ENCODE results near the gene NRG2. TPM values are rescaled to one million over a fixed set of nuclear protein-coding genes. Genes with fewer than 3 reads are reported as not detected.

NRG2 gene
- total RNA-seq, 4 donors from 2014 or later = 5.3 to 8.8 (median 7.5) TPM

DNA sequence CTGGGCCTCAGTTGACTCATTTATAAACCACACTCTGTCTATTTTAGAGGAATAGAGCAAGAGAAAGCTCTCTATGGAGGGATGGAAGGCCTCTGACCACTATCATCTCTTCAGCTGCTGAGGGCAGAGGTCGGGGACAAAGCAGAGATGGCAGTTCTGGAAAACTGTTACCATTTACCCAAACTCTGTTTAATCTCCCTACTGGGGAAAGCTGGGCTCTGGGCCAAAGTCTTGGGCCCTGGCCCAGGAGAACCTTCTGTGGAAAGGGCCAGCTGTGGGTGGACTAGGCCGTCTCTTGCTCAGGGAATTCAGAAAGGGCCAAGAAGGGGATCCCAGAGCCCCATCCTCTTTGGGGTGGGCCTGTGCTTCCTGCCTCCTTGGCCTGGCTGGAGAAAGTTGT, 147.5 kb downstream of the NRG2 start:
- WGBS, 2 donors = 59 to 60% methylated on average over 2 of the region's 2 CpGs

DNA sequence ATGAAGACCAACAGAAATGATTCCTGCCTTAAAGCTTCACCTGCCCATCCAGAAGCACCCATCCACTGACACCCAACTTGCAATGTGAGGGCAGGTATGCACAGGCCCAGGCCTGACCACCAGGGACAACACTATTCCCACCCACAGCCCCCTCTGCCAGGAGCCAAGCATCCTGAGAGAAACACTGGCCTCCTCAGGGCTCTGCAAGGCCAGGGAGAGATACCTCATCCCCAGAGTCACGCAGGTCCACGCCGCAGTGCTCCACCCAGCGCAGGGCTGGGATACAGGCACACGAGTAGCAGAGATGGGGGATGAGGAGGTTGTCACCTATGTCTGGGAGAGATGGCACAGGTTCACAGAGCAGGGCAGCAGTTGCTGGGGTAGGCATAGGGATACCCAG, 148.1 kb downstream of the NRG2 start:
- TF ChIP-seq POLR2A (IDR thresholded peaks at IDR 0.05) = no peak
- TF ChIP-seq, protein P1, sequence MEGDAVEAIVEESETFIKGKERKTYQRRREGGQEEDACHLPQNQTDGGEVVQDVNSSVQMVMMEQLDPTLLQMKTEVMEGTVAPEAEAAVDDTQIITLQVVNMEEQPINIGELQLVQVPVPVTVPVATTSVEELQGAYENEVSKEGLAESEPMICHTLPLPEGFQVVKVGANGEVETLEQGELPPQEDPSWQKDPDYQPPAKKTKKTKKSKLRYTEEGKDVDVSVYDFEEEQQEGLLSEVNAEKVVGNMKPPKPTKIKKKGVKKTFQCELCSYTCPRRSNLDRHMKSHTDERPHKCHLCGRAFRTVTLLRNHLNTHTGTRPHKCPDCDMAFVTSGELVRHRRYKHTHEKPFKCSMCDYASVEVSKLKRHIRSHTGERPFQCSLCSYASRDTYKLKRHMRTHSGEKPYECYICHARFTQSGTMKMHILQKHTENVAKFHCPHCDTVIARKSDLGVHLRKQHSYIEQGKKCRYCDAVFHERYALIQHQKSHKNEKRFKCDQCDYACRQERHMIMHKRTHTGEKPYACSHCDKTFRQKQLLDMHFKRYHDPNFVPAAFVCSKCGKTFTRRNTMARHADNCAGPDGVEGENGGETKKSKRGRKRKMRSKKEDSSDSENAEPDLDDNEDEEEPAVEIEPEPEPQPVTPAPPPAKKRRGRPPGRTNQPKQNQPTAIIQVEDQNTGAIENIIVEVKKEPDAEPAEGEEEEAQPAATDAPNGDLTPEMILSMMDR (IDR thresholded peaks at IDR 0.05) = no peak
- WGBS, 2 donors = 92 to 95% methylated on average over 5 of the region's 5 CpGs
- intact Hi-C loops (cut with DNase I; ENCODE audit: low total_unique reads) = no loop called here
- DNase-seq (ENCODE audit: low spot score in 2 of 2) = no peak
- H3K4me3 ChIP-seq (ENCODE audit: low read depth, poor library complexity, severe bottlenecking) = no peak overlapping the region

More for the DNA sequence above, 147.5 kb downstream of the NRG2 start:
- no peak for DNase-seq (ENCODE audit: low spot score in 2 of 2)
- intact Hi-C loops (cut with DNase I; ENCODE audit: low total_unique reads) = no loop called here
- TF ChIP-seq, protein P1 (IDR thresholded peaks at IDR 0.05) = no peak
- no peak for TF ChIP-seq POLR2A (IDR thresholded peaks at IDR 0.05)
- H3K4me3 ChIP-seq (ENCODE audit: low read depth, poor library complexity, severe bottlenecking) = no peak overlapping the region

DNA sequence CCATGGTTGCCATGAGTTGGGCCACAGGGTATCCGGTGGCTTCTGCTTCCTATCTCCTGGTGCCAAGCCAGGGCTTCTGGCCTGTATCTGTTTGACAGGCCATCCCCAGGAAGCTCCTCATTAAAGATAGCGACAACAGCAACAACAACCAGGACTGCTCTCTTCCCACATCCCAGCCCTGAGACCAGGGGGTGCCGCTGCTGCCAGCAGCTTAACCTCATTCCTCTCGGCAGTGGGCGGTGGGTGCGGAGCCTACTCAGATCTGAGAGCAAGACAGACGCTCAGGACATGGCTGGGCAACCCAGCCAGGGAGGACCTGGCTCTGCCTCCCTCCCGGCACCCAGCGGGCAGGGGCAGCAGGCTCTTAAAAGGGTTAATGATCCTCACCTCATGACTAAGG, 149.2 kb downstream of the NRG2 start:
- WGBS, 2 donors = 83 to 87% methylated on average over 9 of the region's 9 CpGs
- no peak overlapping the region for H3K4me3 ChIP-seq (ENCODE audit: low read depth, poor library complexity, severe bottlenecking)
- TF ChIP-seq, protein P1 (IDR thresholded peaks at IDR 0.05) = no peak
- no peak for TF ChIP-seq POLR2A (IDR thresholded peaks at IDR 0.05)
- intact Hi-C loops (cut with DNase I; ENCODE audit: low total_unique reads) = no loop called here
- DNase-seq (ENCODE audit: low spot score in 2 of 2) = no peak

DNA sequence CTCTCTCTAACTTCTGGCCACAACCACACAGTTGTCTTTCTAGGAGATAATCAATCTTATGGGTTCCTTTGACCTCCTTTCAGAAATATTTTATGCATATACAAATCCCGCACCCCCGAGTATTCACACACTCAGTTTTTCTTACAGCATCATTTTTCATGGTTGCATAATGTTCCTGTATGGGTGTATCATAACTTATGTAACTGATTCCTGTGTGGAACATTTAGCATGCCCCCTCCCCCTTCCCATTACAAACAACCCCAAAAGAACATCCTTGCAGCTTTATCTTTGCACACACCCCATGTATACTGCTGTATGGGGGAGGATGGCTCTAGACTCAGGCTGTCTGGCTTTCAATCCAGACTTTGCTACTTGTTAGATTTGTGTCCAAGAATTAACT, 153.7 kb downstream of the NRG2 start:
- 97 to 98% methylated on average over 2 of the region's 2 CpGs for WGBS, 2 donors
- no peak overlapping the region for H3K4me3 ChIP-seq (ENCODE audit: low read depth, poor library complexity, severe bottlenecking)
- no peak for TF ChIP-seq POLR2A (IDR thresholded peaks at IDR 0.05)
- TF ChIP-seq, protein P1 (IDR thresholded peaks at IDR 0.05) = no peak
- intact Hi-C loops (cut with DNase I; ENCODE audit: low total_unique reads) = no loop called here
- DNase-seq (ENCODE audit: low spot score in 2 of 2) = no peak

DNA sequence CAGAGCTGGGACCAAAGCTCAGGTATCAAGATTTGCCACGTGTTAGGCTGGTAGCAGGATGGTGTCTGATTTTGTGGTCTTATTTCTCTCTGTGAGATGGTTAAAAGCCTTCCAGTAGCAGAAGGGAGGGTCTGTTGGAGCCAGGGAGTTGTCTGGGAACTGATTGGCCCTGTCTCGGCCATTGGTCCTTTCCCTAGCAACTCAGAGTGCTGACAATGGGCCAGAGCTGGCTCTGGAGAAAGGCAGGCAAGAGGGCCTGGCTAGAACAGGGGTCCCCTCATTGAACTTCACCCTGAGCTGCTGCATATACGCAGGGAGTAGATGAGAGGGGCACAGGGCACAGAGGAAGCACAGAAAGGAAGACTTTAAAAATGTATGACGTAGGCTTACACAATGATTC, 154.7 kb downstream of the NRG2 start:
- intact Hi-C loops (cut with DNase I; ENCODE audit: low total_unique reads) = no loop called here
- no peak for DNase-seq (ENCODE audit: low spot score in 2 of 2)
- no peak for TF ChIP-seq POLR2A (IDR thresholded peaks at IDR 0.05)
- TF ChIP-seq, protein P1 (IDR thresholded peaks at IDR 0.05) = no peak
- WGBS, 2 donors = 65 to 70% methylated on average over 4 of the region's 4 CpGs
- no peak overlapping the region for H3K4me3 ChIP-seq (ENCODE audit: low read depth, poor library complexity, severe bottlenecking)

DNA sequence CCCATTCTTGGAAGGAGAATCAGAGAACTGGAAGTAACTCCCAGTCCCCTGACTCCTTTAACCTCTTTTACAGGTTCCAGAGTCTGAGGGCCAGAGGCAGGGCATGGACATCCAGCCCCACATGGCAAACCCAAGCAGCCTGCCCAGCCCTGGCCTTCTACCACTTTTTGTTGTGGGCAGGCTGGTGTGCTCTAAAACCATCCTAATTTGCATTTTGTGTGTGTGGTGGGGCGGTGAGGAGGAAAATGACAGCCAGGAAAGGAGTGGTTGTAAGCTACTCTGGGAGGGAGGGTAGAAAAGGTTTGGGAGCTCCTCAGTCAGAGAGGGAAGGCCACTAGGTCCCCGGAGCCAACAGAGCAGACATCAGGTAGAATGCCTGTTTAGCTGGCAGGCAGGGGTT, 156.9 kb downstream of the NRG2 start:
- no peak for DNase-seq (ENCODE audit: low spot score in 2 of 2)
- TF ChIP-seq POLR2A (IDR thresholded peaks at IDR 0.05) = no peak
- TF ChIP-seq, protein P1 (IDR thresholded peaks at IDR 0.05) = no peak
- H3K4me3 ChIP-seq (ENCODE audit: low read depth, poor library complexity, severe bottlenecking) = no peak overlapping the region
- WGBS, 2 donors = 82 to 85% methylated on average over 2 of the region's 2 CpGs
- intact Hi-C loops (cut with DNase I; ENCODE audit: low total_unique reads) = no loop called here
